Activated T-helper 9 cell treated with anti-CD3 and anti-CD28 coated beads, Interleukin-2, amount 50 U/mL, for 16 hours (primary cell): Measurements from ENCODE around the gene MEA1.

Source experiments
- DNase-seq: peaks from one replicate; pipeline ENCODE4 v3.0.0-alpha.2; 2020; ENCODE audit warnings: low read depth

MEA1 gene

DNA sequence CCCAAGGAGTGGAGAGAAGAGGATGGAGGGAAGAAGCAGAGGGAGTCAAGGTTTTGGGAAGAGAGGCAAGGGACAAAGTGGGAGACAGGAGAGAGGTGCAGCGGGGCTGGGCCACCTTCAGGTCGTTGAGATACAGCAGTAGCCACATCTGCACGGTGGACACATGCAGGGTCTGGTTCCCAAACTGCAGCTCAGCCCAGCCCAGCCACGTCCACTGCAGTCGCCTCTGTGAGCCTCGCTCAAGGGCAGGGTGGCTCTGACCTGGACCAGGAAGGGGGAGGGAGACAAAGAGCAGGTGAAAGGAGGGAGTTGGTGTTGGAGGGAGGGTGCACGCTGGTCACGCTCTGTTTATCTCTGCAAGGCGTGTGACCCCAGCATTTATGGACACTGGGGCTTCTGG lies 25.0 kb upstream of the MEA1 start:
- no peak for DNase-seq

DNA sequence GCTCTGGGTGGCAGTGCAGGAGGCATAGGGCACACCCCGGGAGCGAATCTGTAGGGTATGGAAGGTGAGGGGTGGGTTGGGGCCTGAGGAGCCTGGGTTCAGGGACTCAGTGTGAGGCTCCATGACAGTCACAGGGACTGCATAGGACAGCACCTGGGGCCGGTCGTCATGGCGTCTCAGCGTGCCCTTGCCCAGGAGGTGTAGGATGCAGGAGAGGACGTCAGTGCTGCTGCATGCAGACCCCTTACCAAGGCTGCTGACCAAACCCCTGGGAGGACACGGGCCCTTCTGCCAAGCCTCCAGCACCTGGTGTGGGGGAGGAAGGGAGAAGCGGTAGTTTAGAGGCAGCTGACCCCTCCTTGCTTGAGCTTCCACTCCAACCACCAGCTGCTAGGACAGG lies 24.0 kb upstream of the MEA1 start:
- DNase-seq, result no peak

DNA sequence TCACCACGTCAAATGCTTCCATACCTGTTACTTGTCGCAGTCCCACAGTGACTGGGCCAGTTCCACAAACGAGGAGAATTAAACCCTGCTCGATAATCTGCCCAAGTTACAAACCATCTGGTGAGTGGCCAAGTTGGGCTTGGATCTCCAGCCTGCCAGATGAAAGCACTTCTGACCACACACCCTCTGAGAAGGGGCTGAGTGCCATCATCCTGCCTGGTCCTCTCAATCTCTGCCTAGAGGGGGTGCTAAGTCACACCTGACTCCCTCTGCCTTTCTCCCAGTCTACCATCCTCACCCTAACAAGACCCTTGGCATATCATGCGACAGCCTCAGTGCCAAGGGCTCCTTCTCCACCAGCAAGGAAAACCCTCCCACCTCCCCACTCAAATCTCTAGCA lies 23.5 kb upstream of the MEA1 start:
- no peak for DNase-seq

DNA sequence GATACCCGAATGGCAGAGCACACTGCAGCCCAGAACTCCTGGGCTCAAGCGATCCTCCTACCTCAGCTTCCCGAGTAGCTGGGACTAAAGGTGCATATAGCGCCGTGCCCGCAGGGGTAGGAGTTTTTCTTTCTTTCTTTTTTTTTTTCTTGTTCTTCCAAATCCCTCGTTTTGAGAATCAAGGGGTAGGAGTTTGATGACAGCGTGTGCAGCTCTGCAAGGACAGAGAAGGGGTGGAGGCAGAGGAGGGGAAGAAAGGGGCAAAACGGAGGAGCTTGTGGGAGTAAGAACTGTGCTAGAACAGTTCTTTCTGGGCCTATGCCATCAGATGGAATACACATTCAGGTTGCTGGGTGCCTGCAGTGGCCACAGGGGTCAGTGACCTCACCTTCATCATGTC lies 23.0 kb upstream of the MEA1 start:
- no peak for DNase-seq

DNA sequence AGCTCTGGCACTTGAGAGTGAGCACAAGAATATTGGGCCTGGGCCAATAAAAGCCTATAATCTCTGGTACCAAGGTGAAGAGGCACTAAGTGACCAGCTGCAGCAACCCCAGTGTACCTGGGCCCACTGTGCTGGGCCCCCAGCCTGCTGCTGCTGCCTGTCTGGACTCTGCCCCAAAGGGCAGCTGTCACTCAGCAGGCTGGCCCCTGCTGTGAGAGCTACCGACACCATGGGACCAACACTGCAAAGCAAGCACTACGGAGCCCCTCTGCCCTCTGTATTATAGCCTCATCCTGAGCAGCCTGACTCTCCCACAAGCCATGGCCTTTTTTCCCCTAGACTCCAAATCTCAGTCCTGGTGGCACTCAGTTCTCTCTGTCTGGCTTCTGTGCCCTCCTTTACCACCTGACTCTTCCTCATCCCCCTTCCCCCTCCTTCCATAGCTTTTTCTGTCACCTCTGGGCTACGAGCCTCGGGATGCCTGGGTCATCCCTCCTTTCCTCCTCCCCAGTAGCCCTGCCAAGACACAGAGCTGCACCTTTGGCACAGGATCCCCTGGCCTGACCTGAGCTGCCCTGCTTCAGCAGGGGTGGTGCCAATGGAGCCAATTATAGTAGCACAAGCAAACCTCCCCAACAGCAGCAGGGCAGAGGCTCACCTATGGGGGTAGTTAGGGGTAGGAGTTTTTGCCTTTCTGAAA lies 21.9 kb upstream of the MEA1 start:
- DNase-seq, result no peak

DNA sequence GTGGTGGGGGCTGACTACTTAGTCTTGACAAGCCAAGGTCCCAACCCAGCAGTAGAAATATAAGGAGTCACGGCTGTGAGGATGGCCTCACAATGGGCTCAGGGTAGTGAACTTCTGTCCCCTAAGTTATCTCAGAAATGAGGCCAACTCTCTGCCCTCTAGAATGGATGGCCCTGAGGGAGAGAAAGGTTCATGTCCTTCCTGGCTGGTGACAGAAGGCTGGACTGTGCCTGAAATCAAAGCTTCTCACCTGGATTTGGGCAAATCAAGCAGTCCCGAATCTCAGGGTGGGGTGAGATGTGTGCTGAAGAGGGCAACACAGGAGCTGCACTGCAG lies 20.4 kb upstream of the MEA1 start:
- no peak for DNase-seq

DNA sequence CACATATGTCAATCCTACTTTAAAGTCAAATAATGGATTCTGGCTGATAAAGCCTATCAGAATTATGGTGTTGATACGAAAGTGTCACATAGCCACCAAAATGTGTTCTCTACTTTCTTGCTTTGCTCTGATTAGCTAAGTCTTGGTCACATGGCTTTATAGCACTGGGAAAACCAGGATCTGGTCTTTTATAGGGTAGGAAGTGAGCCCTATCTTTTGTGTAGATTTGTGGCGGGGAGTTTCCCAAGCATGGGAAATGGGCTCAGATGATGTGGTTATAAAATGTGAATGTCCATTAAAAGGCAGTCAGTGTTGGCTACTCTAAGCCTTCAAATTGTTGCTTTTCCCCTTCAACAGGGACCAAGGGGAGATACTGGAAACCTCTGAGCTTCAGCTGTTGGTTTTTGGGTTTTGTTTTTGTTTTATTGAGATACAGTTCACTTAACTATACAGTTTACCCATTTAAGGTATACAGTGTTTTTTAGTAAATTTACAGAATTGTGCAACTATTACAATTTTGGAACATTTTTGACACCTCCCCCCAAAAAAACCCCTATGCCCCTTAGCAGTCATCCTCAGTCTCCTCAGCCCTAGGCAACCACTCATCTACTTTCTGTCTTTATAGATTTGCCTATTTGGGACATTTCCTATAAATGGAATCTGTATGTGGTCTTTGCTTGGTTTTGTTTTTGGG lies 19.9 kb upstream of the MEA1 start:
- DNase-seq, result no peak

DNA sequence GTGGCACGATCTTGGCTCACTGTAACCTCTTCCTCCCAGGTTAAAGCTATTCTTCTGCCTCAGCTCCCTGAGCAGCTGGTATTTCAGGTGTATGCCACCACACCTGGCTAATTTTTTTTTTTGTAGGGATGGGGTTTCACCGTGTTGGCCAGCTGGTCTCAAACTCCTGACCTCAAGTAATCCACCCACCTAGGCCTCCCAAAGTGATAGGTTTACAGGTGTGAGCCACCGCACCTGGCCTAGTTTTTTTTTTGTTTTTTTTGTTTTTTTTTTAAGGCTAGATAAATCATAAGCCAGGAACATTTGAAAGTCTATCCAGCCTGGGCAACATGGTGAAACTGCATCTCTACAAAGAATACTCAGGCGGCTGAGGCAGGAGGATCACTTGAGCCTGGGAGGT lies 18.6 kb upstream of the MEA1 start:
- no peak for DNase-seq

DNA sequence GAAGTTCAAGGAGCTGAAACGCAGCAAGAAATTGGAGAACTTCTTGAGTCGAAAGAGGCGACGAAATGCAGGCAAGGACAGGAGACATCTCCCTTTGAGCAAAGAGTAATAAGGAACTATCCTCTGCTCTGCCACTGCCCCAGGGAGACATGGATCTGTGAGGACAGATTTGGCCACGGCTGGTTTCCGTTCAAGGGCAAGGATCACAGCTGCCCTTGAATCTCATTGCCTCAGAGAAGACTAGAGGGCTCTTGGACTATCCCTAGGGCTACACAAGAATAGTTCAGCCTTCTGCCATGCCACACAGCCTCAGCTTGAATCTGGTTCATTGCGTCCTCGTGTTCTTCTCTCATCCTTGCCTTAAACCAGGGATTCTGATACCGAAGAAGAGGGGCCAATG lies 15.4 kb upstream of the MEA1 start:
- no peak for DNase-seq

DNA sequence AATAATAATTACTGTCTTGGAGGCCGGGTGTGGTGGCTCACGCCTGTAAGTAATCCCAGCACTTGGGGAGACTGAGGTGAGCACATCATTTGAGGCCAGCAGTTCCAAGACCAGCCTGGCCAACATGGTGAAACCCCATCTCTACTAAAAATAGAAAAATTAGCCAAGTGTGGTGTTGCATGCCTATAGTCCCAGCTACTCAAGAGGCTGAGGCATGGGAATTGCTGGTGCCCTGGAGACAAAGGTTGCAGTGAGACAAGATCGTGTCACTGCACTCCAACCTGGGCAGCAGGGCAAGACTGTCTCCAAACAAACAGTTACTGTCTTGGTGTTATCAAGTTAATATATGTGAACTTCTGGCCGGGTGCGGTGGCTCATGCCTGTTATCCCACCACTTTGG lies 12.6 kb upstream of the MEA1 start:
- no peak for DNase-seq

DNA sequence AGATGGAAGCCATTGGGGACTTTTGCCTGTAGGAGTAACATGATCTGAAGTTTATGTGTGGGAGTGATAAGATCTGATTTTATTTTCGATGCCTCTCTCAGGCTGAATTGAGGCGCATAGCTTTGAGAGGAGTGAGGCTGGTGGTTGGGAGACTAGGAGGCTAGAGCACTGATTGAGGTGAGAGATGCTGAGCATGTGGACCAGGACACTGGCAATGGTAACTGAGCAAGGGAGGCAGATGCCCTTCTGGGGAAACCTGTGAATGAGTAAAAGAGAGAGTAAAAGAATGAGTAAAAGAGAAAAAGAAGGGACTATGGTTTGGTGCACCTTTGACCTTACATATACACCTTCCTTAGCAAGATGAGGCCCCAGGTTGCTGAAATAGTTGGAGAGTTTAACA lies 10.7 kb upstream of the MEA1 start:
- no peak for DNase-seq

DNA sequence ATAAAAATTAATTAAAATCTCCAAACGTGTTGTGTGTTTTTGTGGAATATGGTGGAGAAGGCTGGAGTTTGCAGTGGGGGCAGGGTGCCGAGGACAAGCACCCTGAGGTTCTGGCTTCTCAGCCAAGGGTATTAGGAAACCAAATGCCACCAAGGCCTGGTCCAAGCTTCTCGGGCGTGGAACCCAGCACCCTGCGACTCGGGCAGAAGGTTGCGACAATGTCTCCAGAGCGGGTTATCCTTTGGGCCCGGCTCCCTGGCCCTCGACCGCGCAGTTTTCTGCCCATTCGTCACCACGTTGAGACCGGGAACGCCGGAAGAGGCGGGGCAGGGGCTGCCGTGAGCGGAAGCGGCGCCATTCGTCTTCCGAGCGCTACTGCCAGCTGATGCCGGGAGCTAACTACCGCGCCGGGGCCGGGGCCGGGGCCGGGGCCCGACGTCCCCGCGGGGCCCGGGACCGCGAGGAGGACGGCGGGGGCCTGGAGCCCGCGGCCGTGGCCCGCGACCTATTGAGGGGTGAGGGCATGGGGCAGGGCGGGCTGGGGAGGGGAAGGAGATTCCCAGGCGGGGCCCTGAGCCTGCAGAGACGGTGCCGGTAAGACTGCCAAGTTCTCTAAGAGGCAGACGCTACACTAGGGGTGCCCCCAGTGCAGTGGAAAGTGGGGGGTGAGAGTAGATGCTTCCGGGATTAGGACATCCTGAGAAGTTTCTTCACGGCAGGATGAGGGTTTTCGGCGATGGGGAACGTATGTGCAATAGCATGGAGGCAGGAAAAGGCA lies 7.7 kb upstream of the MEA1 start, which contains the start of gene RRP36:
RRP36 (plus strand) TSS at position 354 of the 778 bp plus-strand sequence; CDS start at position 386, 32 bp downstream.
- peak; percentile 69 for DNase-seq

DNA sequence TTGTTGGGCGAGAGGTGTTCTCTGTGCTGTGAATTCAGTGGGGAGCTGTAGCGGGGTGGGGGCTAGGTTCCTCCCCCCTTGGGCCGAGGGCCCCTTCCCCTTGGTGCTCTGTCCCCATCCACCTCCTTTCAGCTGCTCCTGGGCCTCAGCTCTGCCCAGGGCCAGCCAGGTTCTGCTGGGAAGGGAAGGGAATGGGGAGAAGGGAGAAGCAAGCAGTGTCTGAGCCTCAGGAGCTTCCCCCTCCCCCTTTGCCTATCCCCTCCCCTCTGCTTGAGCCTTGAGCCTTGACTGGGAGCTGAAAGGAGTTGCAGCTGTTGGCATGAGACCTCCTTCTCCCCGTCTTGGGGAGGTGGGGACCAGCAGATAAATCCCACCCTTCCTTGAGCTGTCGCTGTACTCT lies 7.1 kb upstream of the MEA1 start:
- DNase-seq, result no peak

DNA sequence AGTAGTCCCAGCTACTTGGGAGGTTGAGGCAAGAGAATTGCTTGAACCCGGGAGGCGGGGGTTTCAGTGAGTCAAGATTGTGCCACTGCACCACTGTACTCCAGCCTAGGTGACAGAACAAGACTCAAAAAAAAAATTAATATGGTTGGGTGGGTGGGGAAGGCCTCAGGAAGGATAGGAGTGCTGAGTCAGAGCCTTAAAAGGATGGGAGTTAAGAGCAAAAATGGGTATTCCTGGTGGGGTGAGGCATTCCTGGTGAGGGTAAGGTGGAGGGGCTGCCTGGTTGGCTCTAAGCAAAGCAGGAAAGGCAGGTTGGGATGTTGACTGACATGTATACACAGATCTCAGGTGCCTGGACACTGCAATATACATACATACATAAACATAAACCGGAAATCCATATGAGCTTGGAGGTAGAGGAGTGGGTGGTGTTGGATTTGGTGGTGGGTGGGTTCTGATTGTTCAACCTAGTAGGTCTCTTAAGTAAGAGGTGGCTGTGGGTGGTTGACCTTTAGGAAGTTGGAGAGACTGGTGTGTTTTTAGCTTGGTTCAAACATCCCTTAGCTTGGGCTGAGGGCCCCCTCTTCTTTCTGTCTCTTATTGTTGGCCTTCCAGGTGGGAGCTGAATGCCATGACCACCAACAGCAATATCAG lies 6.4 kb upstream of the MEA1 start:
- no peak for DNase-seq

DNA sequence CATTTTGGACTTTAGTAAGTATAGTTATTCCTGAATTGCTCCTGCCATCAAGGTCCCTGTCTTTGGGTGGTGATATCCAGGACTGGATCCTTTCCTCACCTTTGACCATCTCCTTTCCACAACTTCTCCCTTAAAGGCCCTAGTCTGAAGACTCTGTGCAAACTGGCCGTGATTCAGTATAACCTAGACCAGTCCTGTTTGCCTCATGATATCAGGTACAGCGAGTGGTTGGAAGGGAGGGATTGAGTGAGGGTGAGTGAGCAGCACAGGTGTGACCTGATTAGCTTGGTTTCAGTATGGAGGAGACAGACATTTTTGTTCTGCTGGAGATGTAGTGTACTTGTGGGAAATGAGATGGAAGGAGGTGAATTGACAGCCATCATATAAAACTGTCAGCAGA lies 5.4 kb upstream of the MEA1 start:
- DNase-seq, result no peak

DNA sequence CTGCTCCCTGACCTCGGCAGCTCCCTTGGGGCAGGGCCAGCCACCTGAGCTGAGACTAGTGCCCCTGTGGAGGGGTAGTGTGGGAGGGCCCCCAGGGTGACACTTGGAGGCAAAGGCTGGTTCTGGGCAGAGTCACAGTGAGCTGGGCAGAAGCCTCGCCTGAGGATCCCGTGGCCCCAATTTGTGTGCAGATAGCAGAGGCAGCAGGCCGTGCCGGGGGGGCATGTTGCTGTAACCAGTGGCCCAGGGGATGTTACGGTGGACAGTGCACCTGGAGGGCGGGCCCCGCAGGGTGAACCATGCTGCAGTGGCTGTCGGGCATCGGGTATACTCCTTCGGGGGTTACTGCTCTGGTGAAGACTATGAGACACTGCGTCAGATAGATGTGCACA lies 3.2 kb upstream of the MEA1 start:
- DNase-seq, result no peak

DNA sequence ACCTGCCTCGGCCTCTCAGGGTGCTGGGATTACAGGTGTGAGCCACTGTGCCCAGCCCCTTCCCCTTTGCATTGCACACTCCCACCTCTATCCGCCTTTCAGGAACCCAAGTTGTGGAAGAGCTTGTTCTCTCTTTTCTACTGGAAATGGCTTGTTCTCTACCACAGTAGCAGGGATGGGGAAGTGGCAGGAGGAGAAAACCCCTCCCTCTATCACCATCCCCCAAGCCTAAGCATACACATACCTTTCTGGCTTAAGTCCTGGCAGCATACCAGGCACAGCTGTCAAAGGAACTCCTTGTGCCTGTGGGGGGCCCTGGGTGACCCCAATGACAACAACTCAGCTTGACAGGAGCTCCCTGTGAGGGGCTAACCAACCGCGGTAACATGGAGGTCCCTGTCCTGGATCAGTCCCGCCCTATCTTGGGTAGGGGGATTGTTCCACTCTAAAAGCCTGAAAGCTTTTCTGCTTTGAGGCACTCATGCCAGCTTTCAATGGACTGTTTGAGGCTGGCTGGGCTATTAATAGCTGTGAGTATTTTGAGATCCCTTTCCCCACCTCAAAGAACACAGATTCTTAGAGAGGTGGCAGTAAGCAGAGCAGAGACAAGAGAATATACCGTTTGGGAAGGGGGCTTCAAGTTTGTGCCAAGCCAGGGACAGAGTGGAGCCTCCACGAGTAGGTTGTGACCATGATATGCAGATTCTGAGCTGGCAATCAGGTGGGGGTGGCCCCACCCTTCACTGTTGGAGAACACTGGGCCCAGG lies 2.6 kb upstream of the MEA1 start:
- DNase-seq, result no peak

DNA sequence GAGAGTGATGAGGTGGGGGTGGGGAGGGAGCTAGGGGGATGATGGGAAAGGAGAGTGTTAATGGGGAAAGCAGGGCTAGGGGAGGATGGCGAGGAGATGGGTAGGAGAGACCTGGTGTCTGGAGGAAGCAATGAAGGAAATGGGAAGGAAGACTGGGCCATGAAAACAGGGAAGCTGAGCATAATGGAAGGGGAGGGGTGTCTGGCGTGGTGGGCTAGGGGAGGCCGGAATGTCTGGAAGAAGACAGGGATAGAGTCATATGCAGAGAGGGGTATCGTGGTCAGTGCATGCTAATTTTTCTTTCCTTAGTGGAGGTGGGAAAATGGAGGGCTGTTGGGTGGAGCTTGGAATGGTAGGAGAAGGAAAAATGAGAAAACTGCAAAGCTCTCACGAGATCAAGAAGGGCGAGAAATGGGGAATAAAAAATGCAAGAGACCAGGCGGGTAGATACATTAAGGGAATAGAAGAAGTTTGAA lies 726 bp upstream of the MEA1 start:
- DNase-seq, result no peak

DNA sequence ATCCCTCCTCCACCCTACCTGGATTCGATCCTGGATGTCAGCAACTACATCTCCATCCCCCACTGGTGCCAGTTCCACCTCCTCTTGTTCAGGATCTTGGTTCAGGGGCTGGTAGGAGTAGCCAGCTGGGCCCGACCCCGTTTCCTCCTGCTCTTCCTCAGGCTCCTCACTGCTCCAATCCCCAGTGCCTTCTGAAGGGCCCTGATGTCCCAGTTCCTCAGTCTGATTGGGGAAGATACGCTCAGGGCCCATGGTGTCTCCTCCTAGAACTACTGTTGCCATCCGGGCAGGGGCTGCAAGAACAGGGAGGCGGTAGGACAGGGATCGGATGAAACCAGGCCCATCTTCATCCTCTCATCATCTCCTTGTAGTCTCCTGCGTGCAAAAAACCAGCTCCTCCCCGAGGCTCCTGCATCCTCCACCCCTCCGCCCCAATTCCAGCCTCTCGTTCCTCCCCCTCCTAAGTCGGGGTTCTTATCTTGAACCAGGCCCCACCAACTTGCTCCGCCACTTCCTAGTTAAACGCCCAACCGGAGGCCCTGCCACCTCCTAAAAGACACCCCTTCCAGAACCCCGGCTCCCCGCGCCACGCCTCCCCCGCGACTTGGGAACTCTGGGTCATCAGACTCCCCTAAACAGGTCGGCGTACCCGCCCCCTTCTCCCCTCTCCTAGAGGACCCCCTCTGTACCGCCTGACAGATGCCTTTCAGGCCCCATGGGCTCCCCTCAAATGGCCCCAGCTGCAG lies 476 bp downstream of the MEA1 start:
- no peak for DNase-seq

DNA sequence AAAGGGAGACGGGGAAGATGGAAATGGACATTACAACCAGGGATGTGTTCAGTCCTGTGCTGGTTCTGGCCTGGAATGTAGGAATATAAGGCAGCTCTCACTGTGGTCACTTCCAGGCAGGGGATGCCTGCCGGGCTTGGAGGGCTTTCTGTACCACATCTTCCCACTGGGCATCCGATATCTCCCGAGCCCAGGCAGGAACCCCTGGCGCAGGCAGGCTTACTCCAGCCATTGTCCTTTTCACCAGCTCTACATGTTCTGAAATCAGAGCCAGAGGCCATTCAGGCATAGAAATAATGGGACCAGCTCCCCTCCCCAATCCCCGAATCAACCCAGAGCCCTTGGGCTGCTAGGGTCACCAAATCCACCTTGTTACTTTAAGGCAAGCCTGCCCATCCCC lies 1.4 kb downstream of the MEA1 start:
- no peak for DNase-seq

DNA sequence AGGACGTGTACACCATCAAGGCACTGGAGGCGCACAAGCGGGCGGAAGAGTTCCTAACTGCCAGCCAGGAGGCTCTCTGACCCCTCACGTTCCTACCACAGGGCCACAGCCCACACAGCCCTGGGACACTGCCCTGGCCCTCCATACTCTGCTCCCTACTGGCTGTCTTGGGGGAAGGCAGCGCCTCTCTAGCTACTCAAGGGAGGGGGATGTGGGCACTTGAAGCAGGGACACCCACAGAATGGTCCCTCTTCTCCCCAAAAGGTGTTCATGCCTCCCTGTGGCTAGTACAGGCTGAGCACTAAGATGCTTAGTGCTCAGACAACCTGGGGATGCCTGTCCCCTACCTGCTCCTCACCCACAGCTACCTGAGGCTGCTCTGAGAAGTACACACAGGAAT lies 2.5 kb downstream of the MEA1 start:
- no peak for DNase-seq
